Stimulated activated CD4-positive, alpha-beta T cell treated with anti-CD3 and anti-CD28 coated beads, TNF-alpha, amount 100 ng/mL, for 1 hour (primary cell): ENCODE data around the gene MAL.
"Not testable (repeated sequence)": the region's sequence is repeated elsewhere in the genome, so short reads cannot be mapped to it uniquely, and the experiment has no call there.

Experiments
- DNase-seq, 3 donors: peaks; one replicate each; pipeline ENCODE4 v3.0.0-alpha.2; 2020; ENCODE audit warnings: low read depth in 3 of 3, low spot score in 1 of 3

The MAL gene

DNA sequence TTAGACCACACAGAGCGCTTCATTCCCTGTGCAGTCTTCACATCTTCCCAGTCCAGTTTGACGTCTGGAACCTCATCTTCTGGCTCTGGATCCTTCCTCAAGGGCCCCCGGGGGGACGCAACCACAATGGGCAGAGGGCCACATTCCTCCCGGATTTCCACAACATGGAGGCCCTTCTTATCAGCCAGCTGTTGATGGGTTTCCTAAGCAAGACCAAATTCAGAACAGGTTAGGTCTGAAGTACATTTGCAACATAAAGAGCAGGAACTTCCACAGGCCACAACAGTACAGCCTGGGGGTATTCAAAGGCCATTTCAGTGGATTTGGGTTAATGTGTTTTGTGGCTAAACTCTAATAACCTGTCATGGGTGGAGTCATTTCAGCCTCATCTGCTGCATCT lies 61.9 kb downstream of the MAL start:
- no peak for DNase-seq

DNA sequence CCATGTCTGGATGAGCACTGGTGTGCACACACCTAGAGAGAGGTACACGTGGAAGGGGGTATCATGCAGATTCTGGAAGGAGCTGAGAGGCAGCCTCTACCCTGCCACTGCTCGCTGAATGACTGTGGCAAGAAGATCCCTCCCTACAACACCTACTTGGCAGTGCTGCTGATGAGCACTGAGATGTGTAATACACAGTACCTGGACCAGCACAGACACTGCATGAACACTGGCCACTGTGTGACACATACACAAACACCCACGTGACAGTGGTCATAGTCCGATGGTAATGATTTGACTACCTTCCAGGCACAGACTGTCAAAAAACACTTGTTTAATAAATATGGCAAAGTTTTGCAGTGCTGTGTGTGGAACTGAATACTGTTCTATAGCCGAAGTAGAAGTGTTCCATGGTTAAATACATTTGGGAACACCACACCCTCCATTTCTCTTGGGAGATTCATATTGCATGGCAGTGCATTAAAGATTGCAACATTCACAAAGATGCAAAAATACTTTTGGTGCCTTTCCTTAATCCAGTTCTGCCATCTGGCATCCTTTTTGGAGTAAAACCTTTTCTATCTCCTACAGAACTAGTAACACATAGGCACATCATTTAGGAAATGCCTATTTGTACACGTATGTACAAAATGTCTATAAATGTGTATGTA lies 66.5 kb downstream of the MAL start:
- no peak for DNase-seq

DNA sequence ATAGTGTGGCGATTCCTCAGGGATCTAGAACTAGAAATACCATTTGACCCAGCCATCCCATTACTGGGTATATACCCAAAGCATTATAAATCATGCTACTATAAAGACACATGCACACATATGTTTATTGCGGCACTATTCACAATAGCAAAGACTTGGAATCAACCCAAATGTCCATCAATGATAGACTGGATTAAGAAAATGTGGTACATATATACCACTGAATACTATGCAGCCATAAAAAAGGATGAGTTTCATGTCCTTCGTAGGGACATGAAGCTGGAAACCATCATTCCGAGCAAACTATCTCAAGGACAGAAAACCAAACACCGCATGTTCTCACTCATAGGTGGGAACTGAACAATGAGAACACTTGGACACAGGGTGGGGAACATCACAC lies 72.8 kb downstream of the MAL start:
- DNase-seq = not testable (repeated sequence)

GRCh38 chr2:95099910-95100309 lies 74.4 kb downstream of the MAL start:
- DNase-seq = no peak
